Sigmoid colon (tissue), 7 donors: ENCODE data around the gene MRPS14. TPM values are rescaled to one million over a fixed set of nuclear protein-coding genes. Genes with fewer than 3 reads are reported as not detected.

Experiments used
- DNase-seq: peaks from one replicate; pipeline ENCODE4 v3.0.0-alpha.2; 2019
- H3K27ac ChIP-seq, 4 donors: fragments of 200-600 bp; sonication (generic); one replicate each; pipeline ENCODE4 v1.5.1; 2016 to 2019; ENCODE audit warnings: mild to moderate bottlenecking in 1 of 4
- H3K27me3 ChIP-seq, 3 donors: fragments of 200-600 bp; sonication (generic); one replicate each; pipeline ENCODE4 v1.5.1; 2019; ENCODE audit warnings: mild to moderate bottlenecking in 1 of 3
- H3K36me3 ChIP-seq, 4 donors: fragments of 200-600 bp; sonication (generic); one replicate each; pipeline ENCODE4 v1.5.1; 2016 to 2019
- H3K4me1 ChIP-seq, 4 donors: fragments of 200-600 bp; sonication (generic); one replicate each; pipeline ENCODE4 v1.5.1; 2017 to 2019
- H3K4me3 ChIP-seq, 4 donors: fragments of 200-600 bp; sonication (generic); one replicate each; pipeline ENCODE4 v1.5.1; 2017 to 2019; ENCODE audit warnings: mild to moderate bottlenecking in 2 of 4, moderate library complexity in 1 of 4
- H3K9me3 ChIP-seq, 4 donors: fragments of 200-600 bp in 3 of 4; sonication (generic) in 3 of 4; one replicate each; pipeline versions ENCODE4 v1.5.1 to v1.6.1; 2013 to 2019
- CTCF ChIP-seq, 4 experiments: fragments of 450-650 bp in 3 of 4; fragments of 200-600 bp in 1 of 4; IDR thresholded peaks; one replicate each; pipeline ENCODE4 v1.5.1; 2016 to 2019; ENCODE audit warnings: antibody characterized with exemption in 4 of 4, mild to moderate bottlenecking in 3 of 4, moderate library complexity in 2 of 4
- EP300 ChIP-seq, 4 donors: sonication (generic); formaldehyde crosslinking; IDR thresholded peaks; one replicate each; pipeline ENCODE4 v1.6.1; 2017; ENCODE audit warnings: antibody characterized with exemption in 4 of 4
- POLR2A ChIP-seq, 2 donors: fragments of 450-650 bp; IDR thresholded peaks; one replicate each; pipeline ENCODE4 v1.6.1; 2016; ENCODE audit warnings: antibody characterized with exemption in 2 of 2, mild to moderate bottlenecking in 2 of 2, moderate library complexity in 2 of 2
- POLR2AphosphoS5 ChIP-seq, 4 donors: sonication (generic); formaldehyde crosslinking; IDR thresholded peaks; one replicate each; pipeline ENCODE4 v1.6.1; 2017; ENCODE audit warnings: antibody characterized with exemption in 4 of 4
- WGBS, 2 donors: extraction: QIAGEN DNeasy Blood & Tissue Kit; methylation state at CpG; one replicate each; pipeline ENCODE4 v1.1.7; 2013; 5-methylcytosine and 5-hydroxymethylcytosine counted together
- intact Hi-C: fragments of 100-400 bp; cut with DNase I; formaldehyde crosslinking; loops from one replicate; pipeline ENCODE4 v1.15.1; 2023
- polyA plus RNA-seq, 3 donors: library from polyadenylated mRNA; stranded (reverse); fragments of 200-250 nt; gene quantifications; one replicate each; pipeline ENCODE4 v1.2.3, GENCODE V29; 2013
- total RNA-seq, 4 donors: library from RNA; depleted of rRNA; stranded (reverse); fragments of >200 nt; gene quantifications; one replicate each; pipeline ENCODE4 v1.1.0, GENCODE V29; 2016
- donor health status: healthy with polysubstance abuse.
- donor health status: Bipolar disorder and iron deficiency.
- donor health status: healthy.

MRPS14 gene
- total and polyA plus RNA-seq, 7 donors, result 17.5 to 36.0 (median 27.8) TPM

- Histone ChIP-seq H3K27me3 (no peaks in the 10 kb centered on the region), H3K9me3 (no peaks in the 10 kb centered on the region), H3K4me1 (peaks cover 0 to 44% (median 26%) of the 10 kb centered on the region in 4 donors), H3K27ac (peak overlapping the region; percentile 93 to 99 (median 94)), H3K4me3 (peak overlapping the region; percentile 72 to 96 (median 90)), H3K36me3 (no peaks in the 10 kb centered on the region)
- intact Hi-C loops, result loop anchor here (2.0 to 10.0 kb wide), 4 partner anchors 23 to 1565 kb away; partner anchors contain the start of genes GAS5, MRPS14, RC3H1 and ZBTB37
- no peak for TF ChIP-seq CTCF (IDR thresholded peaks at IDR 0.05)
- peak; percentile 96 to 98 (median 98) for TF ChIP-seq POLR2AphosphoS5 (IDR thresholded peaks at IDR 0.05)
- TF ChIP-seq EP300 (IDR thresholded peaks at IDR 0.05), result peak in 3 of 4 donors; percentile 23 to 54 (median 51)
- peak; percentile 95 for TF ChIP-seq POLR2A (IDR thresholded peaks at IDR 0.05)
- 0% methylated on average over 58 of the region's 58 CpGs for WGBS, 2 donors
- peak; percentile 99 for DNase-seq
Observed at GRCh38 chr1:174999216-174999935, 23.8 kb downstream of the MRPS14 start.

- Histone ChIP-seq H3K4me1 (peaks cover 0 to 43% (median 24%) of the 10 kb centered on the region in 4 donors), H3K36me3 (no peaks in the 10 kb centered on the region), H3K27ac (peak overlapping the region; percentile 93 to 99 (median 94)), H3K4me3 (peak overlapping the region; percentile 72 to 96 (median 90)), H3K27me3 (no peaks in the 10 kb centered on the region), H3K9me3 (no peaks in the 10 kb centered on the region)
- TF ChIP-seq CTCF (IDR thresholded peaks at IDR 0.05) (peak; percentile 66 to 76 (median 70)), POLR2A (IDR thresholded peaks at IDR 0.05) (no peak)
- intact Hi-C loops, result loop anchor here (2.0 to 10.0 kb wide), 4 partner anchors 24 to 1564 kb away; partner anchors contain the start of genes GAS5, MRPS14, RC3H1 and ZBTB37
- WGBS, 2 donors, result 13 to 30% methylated on average over 19 of the region's 19 CpGs
- DNase-seq, result no peak
Observed at GRCh38 chr1:174998569-174999215, 24.5 kb downstream of the MRPS14 start.

- no peaks in the 10 kb centered on the region for H3K36me3 ChIP-seq
- intact Hi-C loops, result loop anchor here (5.0 to 10.0 kb wide), 3 partner anchors 972 to 1562 kb away; partner anchors contain the start of genes GAS5, RC3H1 and ZBTB37
- H3K27me3 ChIP-seq, result no peaks in the 10 kb centered on the region
- peaks cover 0 to 27% (median 18%) of the 10 kb centered on the region in 4 donors for H3K4me1 ChIP-seq
- 40 to 75% methylated on average over 3 of the region's 3 CpGs for WGBS, 2 donors
- no peak for DNase-seq
- H3K27ac ChIP-seq, result no peak overlapping the region
- H3K4me3 ChIP-seq, result no peak overlapping the region
- no peak for TF ChIP-seq CTCF (IDR thresholded peaks at IDR 0.05)
- no peak for TF ChIP-seq POLR2A (IDR thresholded peaks at IDR 0.05)
- no peak for TF ChIP-seq EP300 (IDR thresholded peaks at IDR 0.05)
- no peaks in the 10 kb centered on the region for H3K9me3 ChIP-seq
Observed at GRCh38 chr1:174997041-174997440, 26.2 kb downstream of the MRPS14 start.

GRCh38 chr1:174996476-174996875, 26.7 kb downstream of the MRPS14 start:
- intact Hi-C loops, result loop anchor here (5.0 to 10.0 kb wide), 3 partner anchors 972 to 1562 kb away; partner anchors contain the start of genes GAS5, RC3H1 and ZBTB37
- 24 to 64% methylated on average over 1 of the region's 1 CpG for WGBS, 2 donors
- Histone ChIP-seq H3K27ac (no peak overlapping the region), H3K27me3 (no peaks in the 10 kb centered on the region), H3K9me3 (no peaks in the 10 kb centered on the region), H3K4me1 (peaks cover 0 to 22% (median 14%) of the 10 kb centered on the region in 4 donors), H3K4me3 (no peak overlapping the region), H3K36me3 (no peaks in the 10 kb centered on the region)
- DNase-seq, result no peak
- TF ChIP-seq POLR2AphosphoS5 (IDR thresholded peaks at IDR 0.05) (no peak), EP300 (IDR thresholded peaks at IDR 0.05) (no peak)

GRCh38 chr1:174995916-174996315, 27.3 kb downstream of the MRPS14 start:
- H3K27me3 ChIP-seq, result no peaks in the 10 kb centered on the region
- H3K36me3 ChIP-seq, result no peaks in the 10 kb centered on the region
- intact Hi-C loops, result loop anchor here (5.0 to 10.0 kb wide), 3 partner anchors 971 to 1561 kb away; partner anchors contain the start of genes GAS5, RC3H1 and ZBTB37
- no peak overlapping the region for H3K4me3 ChIP-seq
- DNase-seq, result no peak
- no peaks in the 10 kb centered on the region for H3K9me3 ChIP-seq
- peaks cover 0 to 16% (median 8%) of the 10 kb centered on the region in 4 donors for H3K4me1 ChIP-seq
- WGBS, 2 donors, result 86 to 90% methylated on average over 1 of the region's 1 CpG
- H3K27ac ChIP-seq, result no peak overlapping the region
- no peak for TF ChIP-seq EP300 (IDR thresholded peaks at IDR 0.05)
- TF ChIP-seq POLR2AphosphoS5 (IDR thresholded peaks at IDR 0.05), result no peak
